GM15510 (cell line): ENCODE data around the gene FAM24A.

Experiments
- POLR2A ChIP-seq: IDR thresholded peaks from 3 replicates; pipeline ENCODE4 v1.6.1; 2011; ENCODE audit warnings: borderline replicate concordance; ENCODE audit not compliant: insufficient read length; ENCODE audit errors: extremely low read depth

FAM24A gene

DNA sequence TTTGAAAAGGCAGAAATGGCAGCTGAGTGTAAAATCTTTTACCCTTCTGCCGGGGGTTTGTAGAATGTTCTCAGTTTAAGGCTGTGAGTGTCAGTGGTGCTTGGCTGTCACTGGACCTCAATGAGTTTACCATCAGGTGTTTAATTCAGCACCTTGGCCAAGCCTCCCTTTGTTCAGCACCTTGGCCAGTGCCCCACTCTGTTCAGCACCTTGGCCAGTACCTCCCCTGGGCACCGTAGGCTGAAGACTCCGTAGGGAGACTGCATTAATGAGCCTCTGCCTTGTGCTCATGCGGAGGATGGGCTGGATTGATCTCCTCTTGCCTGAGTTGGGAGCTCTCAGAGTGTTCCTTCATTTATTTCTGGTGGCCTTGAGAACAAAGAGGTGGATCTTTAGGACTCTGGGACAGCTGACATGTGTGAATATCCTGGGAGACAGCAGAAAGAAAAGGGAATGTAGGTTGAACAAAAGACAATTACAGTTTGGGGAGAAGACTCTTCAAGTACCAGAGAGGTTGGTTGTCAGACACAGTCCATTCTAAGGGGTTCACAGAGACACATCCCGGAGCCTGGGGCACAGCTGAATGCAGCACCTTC is 1.6 kb downstream of the FAM24A start:
- no peak for TF ChIP-seq POLR2A

DNA sequence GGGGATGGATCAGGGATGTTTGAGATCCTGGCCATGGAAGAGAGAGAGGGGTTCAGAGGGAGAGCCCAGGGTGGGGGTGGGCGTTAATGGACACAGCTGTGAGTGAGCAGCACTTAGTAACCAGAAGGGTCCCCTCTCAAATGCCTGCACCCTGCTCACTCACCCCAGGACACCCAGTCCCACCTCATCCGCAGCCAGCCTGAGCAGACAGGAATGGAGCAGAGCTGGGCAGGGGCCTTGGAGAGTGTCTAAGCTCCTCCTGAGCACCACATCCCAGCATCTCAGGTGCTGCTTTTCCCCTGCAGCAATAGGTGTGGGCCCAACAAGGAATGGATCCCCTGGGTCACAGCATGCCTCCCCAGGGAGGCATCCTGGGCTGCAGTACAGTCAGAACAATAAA is 5.3 kb downstream of the FAM24A start:
- no peak for TF ChIP-seq POLR2A

DNA sequence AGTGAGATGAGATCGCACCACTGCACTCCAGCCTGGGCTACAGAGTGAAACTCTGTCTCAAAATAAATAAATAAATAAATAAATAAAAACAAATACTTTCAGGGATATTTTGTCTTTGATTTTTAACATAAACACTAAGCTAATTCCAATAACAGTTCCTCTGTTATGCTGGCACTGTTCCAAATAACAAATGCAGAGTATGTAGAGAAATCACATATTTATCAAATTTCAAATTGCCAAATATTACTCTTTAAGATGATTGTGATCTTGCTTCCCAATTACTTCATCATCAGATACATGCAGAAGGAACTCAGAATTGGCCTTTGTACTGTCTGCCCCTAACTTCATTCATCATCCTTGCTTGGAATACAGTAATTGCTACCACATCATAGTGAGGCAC is 19.7 kb downstream of the FAM24A start:
- no peak for TF ChIP-seq POLR2A

DNA sequence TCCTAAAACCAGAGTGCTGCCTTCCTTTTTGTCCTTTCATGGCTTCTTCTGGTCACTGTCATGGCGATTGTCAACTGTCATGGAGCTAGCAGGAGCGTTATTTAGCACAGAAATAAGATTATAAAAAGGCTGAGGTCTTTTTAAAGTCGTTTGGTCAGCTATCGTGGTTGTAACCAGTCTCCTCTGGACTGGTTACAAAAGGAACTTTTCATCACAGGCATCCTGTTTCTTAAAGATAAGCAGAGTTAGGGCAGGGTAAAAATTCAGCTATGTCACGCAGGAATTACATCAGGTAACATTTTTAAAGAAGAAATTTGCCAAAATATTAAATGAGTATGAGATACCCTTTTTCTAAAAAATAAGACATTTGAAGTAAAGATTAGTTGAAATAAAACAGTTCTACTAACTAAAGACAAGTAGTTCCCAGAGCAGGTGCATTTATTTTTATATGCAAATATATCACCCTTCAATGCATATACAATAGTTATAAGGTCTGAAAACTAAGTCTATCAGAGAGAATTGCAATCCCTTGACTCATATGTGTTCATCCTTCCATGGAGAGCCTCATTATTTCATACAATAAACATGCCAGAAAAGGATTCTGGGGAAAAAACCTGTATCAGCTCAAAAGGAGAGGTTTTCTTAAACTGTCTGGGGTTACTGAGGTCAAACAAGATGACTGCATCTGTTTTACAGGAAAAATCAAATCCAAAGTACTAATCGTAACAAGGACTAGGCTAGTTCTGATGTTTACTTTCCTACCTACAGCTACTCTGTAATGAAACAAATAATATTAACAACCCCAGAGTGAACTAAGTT is 20.9 kb downstream of the FAM24A start:
- no peak for TF ChIP-seq POLR2A

DNA sequence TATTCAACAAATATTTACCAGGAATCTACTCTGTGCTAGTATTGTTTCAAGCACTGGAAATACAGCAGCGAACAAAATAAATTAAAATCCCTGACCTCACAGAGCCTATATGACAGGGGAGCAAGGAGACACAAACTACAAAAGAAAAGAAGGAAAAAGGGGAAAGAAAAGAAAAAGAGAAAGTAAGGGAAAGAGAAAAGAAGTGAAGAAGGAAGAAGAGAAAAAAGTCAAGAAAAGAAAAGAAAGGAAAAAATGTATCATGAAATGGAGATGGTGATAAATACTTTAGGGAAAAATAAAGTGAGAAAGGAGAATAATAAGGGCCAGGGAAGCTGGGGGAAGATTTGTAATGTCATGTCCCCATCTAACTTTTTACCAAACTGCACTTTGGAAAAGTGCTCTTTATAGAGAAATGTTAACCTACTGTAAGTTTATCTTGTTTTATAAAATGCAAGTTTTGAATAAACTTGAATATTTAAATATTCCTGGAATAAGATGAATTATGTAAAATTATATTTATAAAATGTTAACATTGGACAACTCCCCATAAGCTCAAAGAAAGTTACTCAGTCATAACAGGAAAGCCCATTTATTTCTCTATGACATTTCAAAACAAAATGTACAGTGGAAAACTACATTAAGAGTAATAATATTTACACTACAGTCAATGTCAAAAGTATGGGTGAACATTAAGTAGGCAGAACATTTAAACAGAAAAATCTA is 28.9 kb downstream of the FAM24A start:
- TF ChIP-seq POLR2A: no peak

DNA sequence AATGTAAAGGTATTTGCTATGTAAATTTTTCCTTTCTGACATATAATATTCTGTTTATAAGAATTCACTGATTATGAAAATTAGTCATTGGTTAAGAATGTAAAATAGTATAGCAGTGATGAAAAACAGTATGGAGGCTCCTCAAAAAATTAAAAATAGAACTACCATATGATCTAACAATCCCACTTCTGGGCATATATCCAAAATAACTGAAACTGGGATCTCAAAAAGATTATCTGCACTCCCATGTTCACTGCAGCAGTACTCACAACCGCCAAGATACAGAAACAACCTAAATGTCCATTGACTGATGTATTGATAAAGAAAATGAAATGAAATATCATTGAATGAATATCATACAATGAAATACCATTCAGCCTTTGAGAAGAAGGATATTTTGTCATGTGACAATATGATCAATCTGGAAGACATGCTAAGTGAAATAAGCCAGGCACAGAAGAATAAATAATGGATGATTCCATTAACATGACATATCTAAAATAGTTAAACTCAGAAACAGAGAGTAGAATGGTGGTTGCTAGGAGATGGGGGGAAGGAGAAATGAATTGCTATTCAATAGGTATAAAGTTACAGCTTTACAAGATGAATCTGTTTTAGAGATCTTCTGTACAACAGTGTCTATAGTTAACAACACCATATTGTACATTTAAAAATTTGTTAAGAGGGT is 29.6 kb downstream of the FAM24A start:
- TF ChIP-seq POLR2A: no peak

DNA sequence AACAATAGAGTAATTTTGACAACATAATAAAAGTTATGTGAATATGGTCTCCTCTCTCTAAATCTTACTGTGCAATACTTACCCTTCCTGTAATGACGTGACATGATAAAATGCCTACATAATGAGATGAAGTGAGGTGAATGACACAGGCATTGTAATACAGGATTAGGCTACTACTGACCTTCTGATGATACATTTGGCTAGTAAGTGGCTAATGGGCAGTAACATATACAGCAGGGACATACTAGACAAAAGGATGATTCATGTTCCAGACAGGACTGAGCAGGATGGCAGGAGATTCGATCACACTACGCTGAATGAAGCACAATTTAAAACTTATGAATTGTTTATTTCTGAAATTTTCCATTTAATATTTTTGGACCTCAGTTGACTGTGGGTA is 38.9 kb downstream of the FAM24A start:
- TF ChIP-seq POLR2A: no peak

DNA sequence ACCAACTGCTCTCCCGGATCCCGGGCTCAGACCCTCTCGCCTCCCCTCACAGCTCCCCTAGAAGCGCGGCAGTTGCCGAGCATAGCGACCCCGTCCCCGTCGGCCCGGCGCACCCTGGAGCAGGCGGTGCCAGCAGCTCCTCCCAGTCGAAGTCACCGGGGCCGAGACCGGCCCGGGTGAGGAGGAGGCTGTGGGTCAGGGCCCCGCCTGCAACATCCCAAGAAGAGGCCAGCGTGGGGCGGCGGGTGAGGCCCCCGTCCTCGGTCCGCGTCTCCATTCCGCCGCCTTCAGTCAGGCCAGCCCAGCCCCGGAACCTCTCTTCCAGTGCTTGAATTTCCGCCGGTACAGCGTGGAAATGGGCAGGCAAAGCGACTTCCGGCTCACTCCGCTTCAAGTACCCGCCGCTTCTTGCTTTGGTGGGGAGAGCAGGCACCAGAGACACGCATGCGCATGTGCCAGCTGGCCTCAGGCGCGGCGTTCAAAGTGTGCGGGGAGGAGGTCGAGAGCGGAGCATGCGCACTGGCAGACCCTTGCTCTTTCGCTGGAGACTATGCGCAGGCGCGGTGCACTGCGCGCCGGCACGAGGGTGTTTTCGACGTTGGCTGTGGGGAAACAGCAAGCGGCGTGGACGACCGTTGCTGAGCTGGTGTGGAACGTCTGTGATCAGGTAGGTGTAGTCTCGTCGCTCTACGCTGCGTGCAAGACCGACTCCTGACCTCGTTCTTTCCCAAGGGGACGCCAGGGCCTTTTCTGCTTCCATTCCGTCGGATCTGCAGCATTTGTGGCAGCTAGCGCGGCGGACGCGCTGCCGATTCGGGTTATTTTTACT is 43.7 kb downstream of the FAM24A start, which contains the start of gene C10orf88:
TSS of gene C10orf88 (minus strand) at position 326 of the 829 bp plus-strand sequence. CDS start at position 277, 49 bp downstream.
- peak; percentile 72 for TF ChIP-seq POLR2A

DNA sequence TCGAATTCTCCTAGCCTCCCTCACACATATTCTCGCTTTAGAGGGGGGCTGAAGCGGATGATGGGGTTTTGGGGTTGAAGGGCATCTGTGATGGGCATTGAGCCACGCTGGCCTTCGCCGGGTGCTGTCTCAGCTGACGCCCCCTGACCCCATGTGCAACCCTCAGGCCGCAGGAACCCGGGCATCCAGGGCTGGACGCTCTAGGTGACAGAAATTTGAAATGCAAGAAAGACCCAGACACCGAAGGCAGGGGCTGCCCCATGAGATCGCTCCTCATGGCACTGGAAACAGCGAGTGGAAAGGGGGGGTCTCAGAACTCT is 44.3 kb downstream of the FAM24A start:
- no peak for TF ChIP-seq POLR2A

DNA sequence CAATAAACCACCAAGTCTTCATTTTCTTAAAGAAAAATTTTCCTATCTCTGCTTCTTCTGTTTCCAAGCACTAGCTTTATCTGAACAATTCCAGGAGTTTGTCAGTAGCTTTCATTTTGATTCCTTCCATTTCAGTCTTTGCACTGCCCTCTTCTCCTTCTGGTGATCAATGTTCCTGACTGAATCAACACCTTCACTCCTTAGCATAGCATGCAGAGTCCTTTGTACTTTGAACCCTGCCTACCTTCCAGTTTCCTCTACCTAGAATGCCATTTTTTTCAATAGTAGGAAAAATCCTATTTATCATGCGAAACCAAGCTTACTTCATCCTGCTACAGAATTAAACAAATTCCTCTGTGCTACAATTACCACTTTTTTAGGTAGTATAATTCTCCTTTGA is 45.5 kb downstream of the FAM24A start:
- TF ChIP-seq POLR2A: no peak

DNA sequence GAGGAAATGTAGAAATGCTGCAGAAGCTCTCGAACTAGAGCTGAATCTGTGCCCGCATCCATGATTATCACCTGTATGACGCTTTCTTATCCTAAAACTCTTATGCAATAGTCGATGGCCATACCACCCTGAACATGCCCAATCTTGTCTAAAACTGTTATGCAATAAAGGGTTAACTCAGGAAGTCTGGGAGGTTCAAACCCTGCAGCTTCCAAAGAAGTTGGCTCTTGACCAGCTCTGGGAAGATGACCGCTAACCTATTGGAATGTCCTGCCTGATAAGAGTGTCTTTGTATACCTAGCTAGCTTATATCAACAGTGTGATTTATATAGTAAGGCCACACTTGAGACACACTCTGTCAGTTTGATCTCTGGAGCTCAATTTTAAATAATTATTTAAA is 47.1 kb downstream of the FAM24A start:
- no peak for TF ChIP-seq POLR2A

DNA sequence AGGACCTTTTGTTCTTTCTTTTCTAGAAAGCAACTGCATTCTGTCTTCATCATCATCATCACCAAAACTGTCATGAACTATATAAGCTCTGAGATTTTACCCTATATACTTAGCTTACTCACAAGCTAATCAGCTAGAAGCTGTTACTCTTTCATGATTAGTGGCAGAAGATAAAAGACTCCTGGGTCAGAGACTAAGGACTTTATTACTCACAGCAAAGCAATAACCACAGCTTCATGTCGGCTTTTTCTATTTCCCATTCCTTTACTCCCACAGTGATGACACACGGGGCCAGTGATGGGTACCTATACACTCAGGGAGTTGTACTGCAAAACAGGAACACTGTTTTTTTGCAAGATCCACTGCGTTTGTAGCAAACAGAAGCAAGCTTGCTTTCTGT is 52.0 kb downstream of the FAM24A start:
- TF ChIP-seq POLR2A: no peak
